Renal cortical epithelial cell (primary cell): ENCODE measurements around the gene SVEP1. TPM values are rescaled to one million over a fixed set of nuclear protein-coding genes. Genes with fewer than 3 reads are reported as not detected.
A peak's percentile ranks its signal among the peaks of the same experiment; 100 is the strongest.

Experiments
- DNase-seq: peaks from one replicate; pipeline ENCODE4 v3.0.0-alpha.2; 2011; ENCODE audit warnings: low read depth
- total RNA-seq: library from RNA; depleted of rRNA; stranded (reverse); fragments of >200 nt; gene quantifications from 2 replicates; pipeline ENCODE4 v1.2.3, GENCODE V29; 2014

SVEP1 gene
- total RNA-seq, 1 donor from 2014 or later: under 0.01 TPM

GRCh38 chr9:110526426-110526825 lies 53.1 kb downstream of the SVEP1 start:
- DNase-seq: no peak

- DNase-seq: no peak
Observed at GRCh38 chr9:110521206-110521605, 58.3 kb downstream of the SVEP1 start.

GRCh38 chr9:110520120-110520701 lies 59.3 kb downstream of the SVEP1 start:
- no peak for DNase-seq

DNA sequence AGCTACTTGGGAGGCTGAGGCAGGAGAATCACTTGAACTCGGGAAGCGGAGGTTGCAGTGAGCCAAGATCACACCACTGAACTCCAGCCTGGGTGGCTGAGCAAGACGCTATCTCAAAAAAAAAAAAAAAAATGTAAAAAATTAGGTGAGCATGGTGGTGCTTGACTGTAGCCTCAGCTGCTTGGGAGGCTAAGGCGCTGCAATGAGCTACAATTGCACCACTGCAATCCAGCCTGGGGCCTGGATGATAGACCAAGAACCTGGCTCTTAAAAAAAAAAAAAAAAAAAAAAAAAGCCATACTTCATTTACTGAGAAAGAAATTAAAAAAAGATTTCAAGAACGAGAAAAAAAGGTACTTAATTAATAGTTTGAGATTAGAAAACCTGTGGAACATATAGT lies 62.1 kb downstream of the SVEP1 start:
- DNase-seq: no peak

- no peak for DNase-seq
Observed at GRCh38 chr9:110514897-110515296, 64.6 kb downstream of the SVEP1 start.

- no peak for DNase-seq
Observed at GRCh38 chr9:110512817-110513216, 66.7 kb downstream of the SVEP1 start.

DNA sequence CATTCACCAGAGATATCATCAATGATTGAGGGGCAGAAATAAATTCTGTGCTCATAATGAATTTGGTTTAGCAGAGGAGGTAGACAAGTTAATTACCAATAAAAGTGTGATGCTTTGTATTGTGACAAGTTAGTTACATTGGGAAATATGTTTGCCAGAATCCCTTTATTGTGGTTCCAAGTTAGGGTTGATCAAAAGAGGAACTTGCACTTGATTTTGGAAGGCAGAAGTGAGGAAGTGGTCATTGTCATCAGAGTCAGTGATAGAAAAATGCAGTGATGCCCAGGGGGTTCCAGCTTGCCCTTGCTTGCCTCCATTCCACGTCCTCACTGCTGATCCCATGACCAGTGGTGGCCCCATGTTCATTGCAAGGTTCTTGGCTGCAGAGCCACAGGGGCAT lies 69.7 kb downstream of the SVEP1 start:
- DNase-seq: no peak

- no peak for DNase-seq
Observed at GRCh38 chr9:110502842-110503241, 76.7 kb downstream of the SVEP1 start.

- no peak for DNase-seq
Observed at GRCh38 chr9:110499608-110500007, 79.9 kb downstream of the SVEP1 start.

DNA sequence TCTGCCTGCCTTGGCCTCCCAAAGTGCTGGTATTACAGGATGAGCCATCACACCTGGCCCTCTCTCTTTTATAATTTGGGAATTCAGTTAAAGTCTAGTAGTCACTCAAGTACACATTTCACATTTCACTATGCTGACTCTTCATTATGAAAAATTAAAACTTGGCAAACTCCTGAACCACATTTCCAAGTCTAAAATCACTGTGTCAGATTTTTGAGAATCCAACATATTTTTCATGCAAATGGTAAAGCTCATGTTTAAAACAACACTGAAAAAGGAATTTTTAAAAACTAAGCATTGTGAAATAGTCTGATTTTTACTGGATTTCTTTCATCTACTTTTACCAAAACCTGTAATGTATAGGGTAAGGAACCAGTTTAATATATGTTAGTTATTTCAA lies 92.3 kb downstream of the SVEP1 start:
- DNase-seq: no peak

- DNase-seq: no peak
Observed at GRCh38 chr9:110486218-110486617, 93.3 kb downstream of the SVEP1 start.

- DNase-seq: no peak
Observed at GRCh38 chr9:110479481-110479880, 100.1 kb downstream of the SVEP1 start.

GRCh38 chr9:110476251-110476650 lies 103.3 kb downstream of the SVEP1 start:
- DNase-seq: no peak

DNA sequence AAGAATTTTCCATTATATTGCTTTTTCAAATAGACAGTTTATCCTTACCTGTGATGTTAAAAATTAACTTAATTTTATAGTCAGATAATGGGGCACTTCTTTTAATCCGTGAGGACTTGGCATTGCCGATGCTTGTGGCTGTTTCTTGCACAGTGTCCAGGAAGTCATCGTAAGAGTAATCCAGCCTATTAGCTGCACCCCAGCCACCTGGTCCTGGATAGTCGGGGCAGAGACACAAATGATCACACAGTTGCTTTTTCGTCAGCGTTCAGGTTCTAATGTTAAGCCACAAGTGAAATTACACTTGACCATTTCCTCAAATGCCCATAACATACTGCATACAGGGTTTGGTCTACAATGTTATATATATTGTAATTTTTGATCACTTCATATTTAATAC lies 107.4 kb downstream of the SVEP1 start:
- DNase-seq: no peak

- peak; percentile 2 for DNase-seq
Observed at GRCh38 chr9:110468950-110469349, 110.6 kb downstream of the SVEP1 start.

GRCh38 chr9:110465190-110465589 lies 114.4 kb downstream of the SVEP1 start:
- no peak for DNase-seq

DNA sequence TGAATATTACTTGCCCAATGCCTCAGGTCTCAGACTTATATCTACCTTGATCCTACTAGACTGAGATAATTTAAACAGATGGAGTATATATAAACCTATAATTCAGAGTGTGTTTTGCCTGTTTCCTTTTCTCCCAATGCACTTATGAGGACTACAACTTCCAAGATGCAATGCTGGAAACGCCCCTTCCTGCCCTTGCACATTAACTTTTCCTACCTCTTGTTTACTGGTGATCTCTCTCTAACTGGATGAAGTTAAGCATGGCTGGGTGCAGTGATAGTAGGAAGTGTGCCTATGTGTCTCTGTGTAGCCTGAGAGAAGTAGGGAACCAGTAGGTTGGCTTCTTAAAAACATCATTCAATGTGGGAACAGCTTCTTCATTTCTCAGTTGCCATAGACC lies 115.2 kb downstream of the SVEP1 start:
- DNase-seq: no peak

GRCh38 chr9:110463499-110463898 lies 116.0 kb downstream of the SVEP1 start:
- DNase-seq: no peak

GRCh38 chr9:110457245-110457644 lies 122.3 kb downstream of the SVEP1 start:
- DNase-seq: no peak

- DNase-seq: no peak
Observed at GRCh38 chr9:110456681-110457080, 122.9 kb downstream of the SVEP1 start.

- no peak for DNase-seq
Observed at GRCh38 chr9:110455860-110456259, 123.7 kb downstream of the SVEP1 start.

DNA sequence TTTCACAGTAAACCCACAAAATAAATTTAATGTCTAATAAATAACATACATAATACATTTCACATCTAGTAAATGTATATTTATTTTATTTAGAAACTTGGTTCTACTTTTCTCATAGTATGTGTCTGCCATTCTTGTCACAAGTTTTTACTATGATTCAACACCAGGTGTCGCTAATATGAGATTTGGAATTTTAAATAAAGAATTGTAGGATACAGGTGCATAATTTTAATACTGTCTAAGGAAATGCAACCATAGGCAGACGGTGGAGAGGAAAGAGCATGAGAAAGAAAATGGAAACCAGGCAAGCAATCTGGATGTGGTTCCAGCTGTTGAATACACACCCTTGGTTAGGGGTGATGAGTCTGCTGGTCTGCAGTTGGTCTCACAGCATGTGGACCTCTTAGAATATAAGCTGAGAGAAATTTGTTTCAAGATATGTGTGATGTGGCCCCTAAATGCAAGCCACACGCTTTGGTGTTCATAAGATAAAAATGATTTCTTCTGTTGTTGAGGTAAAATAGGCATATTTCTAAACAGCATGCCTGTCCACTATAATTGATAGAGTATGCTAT lies 127.2 kb downstream of the SVEP1 start:
- peak; percentile 20 for DNase-seq

DNA sequence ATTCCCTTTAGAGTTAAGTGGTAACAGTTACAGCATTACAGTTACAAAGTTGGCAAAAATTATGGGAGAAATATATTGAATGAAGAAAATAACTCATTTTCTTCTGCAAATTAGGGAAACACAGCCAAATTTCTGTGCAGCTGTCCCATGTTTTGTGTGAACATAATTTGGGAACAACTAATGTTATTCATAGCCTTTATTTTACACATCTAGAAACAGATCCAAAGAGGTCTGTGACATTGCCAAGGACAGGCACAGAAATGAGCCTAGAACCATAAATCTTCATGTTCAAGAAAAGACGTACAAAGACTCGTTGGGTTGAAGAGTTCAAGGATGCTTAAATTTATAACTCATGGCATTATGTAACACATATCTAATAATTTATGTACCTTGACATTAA lies 127.8 kb downstream of the SVEP1 start:
- no peak for DNase-seq

- no peak for DNase-seq
Observed at GRCh38 chr9:110447476-110447875, 132.1 kb downstream of the SVEP1 start.
